ENCODE results near the gene MAML3.

DNA sequence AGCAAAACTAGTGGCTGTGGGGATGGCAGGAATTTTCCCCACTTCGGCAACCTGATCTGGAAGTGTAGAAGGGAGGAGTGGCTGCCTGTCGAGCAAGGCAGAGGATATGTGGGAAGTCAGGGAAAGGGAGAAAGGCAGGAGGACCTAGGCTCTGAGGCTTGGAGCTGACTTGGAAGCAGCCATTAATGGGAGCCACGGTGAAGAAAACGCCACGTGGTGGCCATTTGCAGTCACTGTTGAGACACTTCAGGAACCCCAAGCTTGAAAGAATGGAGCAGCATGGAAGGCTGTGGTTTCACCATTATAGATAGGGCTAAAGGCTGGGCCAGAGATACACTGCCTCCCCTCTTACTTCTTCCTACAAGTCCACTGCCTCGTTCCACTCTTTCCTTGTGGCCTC is 41.8 kb upstream of the MAML3 start:
- TF ChIP-seq, protein P1, sequence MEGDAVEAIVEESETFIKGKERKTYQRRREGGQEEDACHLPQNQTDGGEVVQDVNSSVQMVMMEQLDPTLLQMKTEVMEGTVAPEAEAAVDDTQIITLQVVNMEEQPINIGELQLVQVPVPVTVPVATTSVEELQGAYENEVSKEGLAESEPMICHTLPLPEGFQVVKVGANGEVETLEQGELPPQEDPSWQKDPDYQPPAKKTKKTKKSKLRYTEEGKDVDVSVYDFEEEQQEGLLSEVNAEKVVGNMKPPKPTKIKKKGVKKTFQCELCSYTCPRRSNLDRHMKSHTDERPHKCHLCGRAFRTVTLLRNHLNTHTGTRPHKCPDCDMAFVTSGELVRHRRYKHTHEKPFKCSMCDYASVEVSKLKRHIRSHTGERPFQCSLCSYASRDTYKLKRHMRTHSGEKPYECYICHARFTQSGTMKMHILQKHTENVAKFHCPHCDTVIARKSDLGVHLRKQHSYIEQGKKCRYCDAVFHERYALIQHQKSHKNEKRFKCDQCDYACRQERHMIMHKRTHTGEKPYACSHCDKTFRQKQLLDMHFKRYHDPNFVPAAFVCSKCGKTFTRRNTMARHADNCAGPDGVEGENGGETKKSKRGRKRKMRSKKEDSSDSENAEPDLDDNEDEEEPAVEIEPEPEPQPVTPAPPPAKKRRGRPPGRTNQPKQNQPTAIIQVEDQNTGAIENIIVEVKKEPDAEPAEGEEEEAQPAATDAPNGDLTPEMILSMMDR (IDR thresholded peaks at IDR 0.05) = no peak
- TF ChIP-seq POLR2A (IDR thresholded peaks at IDR 0.05) = no peak

Data from lower leg skin (tissue), 3 donors.